Neural cell (in vitro differentiated cells): ENCODE results near the gene ZSWIM8.

Experiments
- CTCF ChIP-seq: fragments of 450-650 bp; IDR thresholded peaks from 2 replicates; pipeline ENCODE4 v1.5.1; 2014; ENCODE audit warnings: antibody characterized with exemption, mild to moderate bottlenecking, moderate library complexity; ENCODE audit not compliant: poor library complexity, severe bottlenecking
- EP300 ChIP-seq: fragments of 450-650 bp; conservative IDR thresholded peaks from 2 replicates; pipeline ENCODE4 v1.6.1; 2014; ENCODE audit warnings: antibody characterized with exemption, mild to moderate bottlenecking, moderate library complexity; ENCODE audit not compliant: poor library complexity, severe bottlenecking
- EZH2 ChIP-seq: fragments of 200-600, 300-800 bp; shearing (Covaris generic), sonication (generic); IDR thresholded peaks from 2 replicates; pipeline ENCODE4 v1.6.1; 2014; ENCODE audit warnings: antibody characterized with exemption, low read length, borderline replicate concordance, mild to moderate bottlenecking; ENCODE audit not compliant: insufficient read depth, poor library complexity, severe bottlenecking
- POLR2AphosphoS5 ChIP-seq: IDR thresholded peaks from 2 replicates; pipeline ENCODE4 v1.6.1; 2012
- REST ChIP-seq: IDR thresholded peaks from 2 replicates; pipeline ENCODE4 v1.6.1; 2012; ENCODE audit warnings: borderline replicate concordance
- SMC3 ChIP-seq: fragments of 450-650 bp; conservative IDR thresholded peaks from 2 replicates; pipeline ENCODE4 v1.6.1; 2014; ENCODE audit warnings: antibody characterized with exemption, mild to moderate bottlenecking, moderate library complexity; ENCODE audit not compliant: poor library complexity

- no peak for TF ChIP-seq CTCF
- TF ChIP-seq POLR2AphosphoS5 = no peak
- no peak for TF ChIP-seq EP300
- TF ChIP-seq REST = no peak
- no peak for TF ChIP-seq EZH2
- TF ChIP-seq SMC3 = no peak
Measured at GRCh38 chr10:73773152-73773879, 12.1 kb upstream of the ZSWIM8 start.
